ENCODE results near the gene NEK10.
"Not testable (repeated sequence)": the region's sequence is repeated elsewhere in the genome, so short reads cannot be mapped to it uniquely, and the experiment has no call there.

NEK10 gene, protein sequence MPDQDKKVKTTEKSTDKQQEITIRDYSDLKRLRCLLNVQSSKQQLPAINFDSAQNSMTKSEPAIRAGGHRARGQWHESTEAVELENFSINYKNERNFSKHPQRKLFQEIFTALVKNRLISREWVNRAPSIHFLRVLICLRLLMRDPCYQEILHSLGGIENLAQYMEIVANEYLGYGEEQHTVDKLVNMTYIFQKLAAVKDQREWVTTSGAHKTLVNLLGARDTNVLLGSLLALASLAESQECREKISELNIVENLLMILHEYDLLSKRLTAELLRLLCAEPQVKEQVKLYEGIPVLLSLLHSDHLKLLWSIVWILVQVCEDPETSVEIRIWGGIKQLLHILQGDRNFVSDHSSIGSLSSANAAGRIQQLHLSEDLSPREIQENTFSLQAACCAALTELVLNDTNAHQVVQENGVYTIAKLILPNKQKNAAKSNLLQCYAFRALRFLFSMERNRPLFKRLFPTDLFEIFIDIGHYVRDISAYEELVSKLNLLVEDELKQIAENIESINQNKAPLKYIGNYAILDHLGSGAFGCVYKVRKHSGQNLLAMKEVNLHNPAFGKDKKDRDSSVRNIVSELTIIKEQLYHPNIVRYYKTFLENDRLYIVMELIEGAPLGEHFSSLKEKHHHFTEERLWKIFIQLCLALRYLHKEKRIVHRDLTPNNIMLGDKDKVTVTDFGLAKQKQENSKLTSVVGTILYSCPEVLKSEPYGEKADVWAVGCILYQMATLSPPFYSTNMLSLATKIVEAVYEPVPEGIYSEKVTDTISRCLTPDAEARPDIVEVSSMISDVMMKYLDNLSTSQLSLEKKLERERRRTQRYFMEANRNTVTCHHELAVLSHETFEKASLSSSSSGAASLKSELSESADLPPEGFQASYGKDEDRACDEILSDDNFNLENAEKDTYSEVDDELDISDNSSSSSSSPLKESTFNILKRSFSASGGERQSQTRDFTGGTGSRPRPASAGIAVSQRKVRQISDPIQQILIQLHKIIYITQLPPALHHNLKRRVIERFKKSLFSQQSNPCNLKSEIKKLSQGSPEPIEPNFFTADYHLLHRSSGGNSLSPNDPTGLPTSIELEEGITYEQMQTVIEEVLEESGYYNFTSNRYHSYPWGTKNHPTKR

DNA sequence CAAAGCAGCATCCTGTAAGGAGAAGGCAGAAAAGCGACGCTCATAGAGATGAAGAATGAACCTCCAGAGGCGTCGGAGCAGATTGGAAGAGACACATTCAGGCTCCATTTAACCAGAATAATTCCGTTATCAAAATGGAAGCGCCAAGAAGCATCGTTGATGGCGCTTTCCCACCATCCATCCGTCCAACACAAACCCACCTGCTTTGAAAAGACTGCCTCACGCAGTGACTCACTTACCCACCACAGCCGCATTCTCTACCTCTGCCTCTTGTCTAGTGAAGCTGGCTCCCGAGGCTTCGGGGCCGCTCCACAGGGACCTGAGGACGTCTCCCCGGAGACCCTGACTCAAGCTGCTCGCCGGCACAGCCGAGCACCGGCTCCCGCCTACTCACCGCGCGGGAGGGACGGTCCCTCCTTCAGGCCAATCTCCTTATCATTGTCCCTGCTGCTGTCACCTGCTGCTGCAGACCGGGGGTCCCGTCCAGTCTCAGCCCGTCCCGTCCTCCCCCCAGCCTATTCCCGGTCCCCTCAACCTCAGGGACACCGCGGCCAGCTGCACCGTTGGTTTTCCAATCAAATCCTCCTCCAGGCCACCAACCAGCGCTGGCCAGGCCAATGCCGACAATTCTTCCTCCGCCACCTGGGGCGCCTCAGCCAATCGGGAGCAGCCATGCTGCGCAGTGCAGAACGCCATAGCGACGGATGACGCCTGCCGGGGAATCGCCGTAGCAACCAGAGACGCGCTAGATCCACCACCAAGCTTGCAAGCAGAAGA lies at the start of gene NEK10:
Gene NEK10 (minus strand): TSS at position 553 of the 777 bp plus-strand sequence. CDS start 16,501 bp downstream, outside the sequence.
- DNase-seq (ENCODE audit: low read depth, low spot score) = peak; percentile 83

DNA sequence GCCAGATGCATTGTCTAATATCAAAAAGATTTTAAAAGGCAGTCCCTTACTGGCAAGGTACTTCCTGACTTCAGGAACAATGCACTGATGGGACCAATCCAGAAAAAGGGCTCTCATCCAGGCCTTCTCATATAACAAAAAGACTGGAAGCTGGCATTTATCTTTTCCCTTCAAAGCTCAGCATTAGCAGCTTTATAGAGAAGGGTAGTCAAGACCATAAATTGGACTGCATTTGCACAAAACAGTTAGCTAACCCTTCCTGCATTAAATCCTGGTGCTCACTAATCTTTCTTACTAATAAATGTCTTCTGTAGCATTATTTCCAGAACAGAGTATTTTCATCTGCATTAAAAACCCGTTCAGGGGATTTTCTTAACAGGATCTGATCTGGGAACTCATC lies 46.0 kb upstream of the NEK10 start:
- DNase-seq (ENCODE audit: low read depth, low spot score) = no peak

DNA sequence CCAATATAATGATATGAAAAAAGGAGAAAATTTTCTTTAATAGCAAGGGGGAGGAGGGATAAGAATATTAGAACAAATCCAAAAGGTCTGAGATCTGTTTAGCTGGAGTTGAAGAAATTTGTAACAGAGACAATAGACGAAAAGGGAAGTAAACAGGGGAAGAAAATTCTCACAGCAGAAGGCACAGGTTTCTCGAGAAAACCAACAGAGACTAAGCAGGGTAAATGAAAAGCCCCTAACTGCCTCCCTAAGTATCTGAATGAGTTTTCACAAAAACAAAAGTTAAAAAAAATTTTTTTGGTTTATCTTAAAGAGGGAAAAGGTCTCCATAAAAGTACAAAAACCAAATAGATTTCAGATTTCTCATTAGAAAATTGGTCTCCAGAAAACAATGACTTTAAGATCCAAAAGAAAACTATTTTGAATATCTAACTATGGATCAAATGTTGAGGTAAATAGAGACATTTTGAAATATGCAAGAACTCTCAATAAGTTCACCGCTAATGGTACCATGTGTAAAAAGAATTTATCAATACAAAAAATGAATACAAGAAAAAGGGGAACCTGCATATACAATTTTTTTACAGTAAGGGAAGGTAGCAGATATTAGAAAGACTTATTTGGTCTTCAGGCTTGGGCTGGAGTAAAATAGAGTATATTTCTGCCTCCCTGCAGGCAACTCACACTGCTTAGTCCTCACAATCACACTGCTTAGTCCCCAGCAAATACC lies 23.9 kb upstream of the NEK10 start:
- DNase-seq (ENCODE audit: low read depth, low spot score) = no peak

DNA sequence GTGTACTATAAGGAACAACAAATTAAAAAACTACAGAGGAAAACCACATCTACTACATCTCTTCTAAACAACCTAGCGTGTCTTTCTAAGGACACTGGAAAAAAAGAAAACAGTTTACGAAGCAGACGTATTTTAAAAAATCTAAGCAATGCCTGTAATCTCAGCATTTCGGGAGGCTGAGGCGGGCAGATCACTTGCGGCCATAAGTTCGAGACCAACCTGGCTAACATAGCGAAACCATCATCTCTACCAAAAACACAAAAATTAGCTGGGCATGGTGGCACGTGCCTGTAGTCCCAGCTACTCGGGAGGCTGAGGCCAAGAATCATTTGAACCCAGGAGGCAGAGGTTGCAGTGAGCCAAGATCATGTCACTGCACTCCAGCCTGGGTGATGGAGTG lies 23.2 kb upstream of the NEK10 start:
- not testable (repeated sequence) for DNase-seq (ENCODE audit: low read depth, low spot score)

DNA sequence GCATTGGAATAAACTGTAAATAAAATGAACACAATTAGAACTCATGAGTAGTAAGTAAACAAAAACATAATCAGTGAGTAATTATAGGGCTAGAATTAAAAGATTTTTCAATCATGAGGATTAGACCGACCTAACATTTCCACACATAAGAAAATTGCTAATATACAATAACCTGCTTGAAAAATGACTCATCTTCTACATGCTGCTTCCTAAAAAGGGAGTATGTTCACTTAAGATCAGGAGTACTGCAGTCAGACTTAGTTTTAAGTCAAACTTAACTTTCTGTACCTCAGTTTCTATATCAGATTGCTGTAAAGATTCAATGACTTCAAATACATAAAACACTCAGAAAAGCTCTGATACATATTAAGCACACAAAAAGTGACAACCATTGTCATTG lies 22.6 kb upstream of the NEK10 start:
- no peak for DNase-seq (ENCODE audit: low read depth, low spot score)

DNA sequence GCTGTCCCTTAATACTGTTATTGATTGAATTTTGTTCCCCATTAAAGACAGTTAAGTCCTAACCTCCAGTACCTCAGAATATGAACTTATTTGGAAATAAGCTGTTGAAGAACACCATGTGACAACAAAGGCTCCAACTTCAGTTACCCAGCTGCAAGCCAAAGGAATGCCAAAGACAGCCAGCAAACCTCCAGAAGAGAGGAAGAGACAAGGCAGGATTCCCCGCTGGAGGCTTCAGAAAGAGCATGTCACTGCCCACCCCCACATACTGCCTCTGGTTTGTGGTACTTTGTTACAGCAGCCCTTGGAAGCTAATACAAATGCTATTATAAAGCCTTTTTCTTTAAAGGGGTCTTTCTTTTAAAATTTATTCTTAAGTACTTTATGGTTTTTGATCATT lies 18.4 kb upstream of the NEK10 start:
- DNase-seq (ENCODE audit: low read depth, low spot score) = no peak

DNA sequence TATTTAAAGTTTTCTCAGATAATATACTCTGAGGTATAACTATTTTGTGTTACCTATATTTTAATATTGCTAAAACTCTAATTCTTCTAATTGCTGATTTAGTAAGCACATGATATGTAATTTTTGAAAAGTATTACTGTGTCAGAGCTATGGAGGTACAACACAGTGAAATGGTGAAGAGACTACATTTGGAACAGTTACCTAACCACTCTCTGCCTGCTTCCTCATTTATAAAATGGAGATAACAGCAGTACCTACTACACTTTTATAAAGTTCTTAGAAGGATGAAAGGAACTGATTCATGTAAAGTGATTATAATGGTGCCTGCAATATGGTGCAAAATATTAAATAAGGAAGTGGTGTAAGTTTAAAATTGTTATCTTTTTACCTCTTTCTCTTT lies 16.3 kb upstream of the NEK10 start:
- no peak for DNase-seq (ENCODE audit: low read depth, low spot score)

DNA sequence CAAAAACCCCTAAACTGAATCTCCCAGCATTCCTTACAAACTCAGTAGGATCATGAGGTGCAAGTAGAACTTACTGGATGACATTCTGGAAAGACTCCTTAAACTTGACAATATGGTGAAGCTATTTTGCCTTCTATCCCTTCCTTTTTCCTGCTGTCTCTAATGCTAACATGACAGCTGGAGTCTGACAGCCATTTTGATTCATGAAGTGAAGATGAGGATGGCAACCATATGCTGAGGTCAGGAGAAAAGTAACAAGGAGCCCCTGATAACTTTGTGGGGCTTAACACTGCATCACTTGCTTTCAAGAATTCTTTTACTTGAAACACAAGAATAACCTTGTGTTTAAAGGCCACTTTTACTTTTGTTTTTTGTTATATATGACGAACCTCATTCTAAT lies 15.0 kb upstream of the NEK10 start:
- DNase-seq (ENCODE audit: low read depth, low spot score) = no peak

DNA sequence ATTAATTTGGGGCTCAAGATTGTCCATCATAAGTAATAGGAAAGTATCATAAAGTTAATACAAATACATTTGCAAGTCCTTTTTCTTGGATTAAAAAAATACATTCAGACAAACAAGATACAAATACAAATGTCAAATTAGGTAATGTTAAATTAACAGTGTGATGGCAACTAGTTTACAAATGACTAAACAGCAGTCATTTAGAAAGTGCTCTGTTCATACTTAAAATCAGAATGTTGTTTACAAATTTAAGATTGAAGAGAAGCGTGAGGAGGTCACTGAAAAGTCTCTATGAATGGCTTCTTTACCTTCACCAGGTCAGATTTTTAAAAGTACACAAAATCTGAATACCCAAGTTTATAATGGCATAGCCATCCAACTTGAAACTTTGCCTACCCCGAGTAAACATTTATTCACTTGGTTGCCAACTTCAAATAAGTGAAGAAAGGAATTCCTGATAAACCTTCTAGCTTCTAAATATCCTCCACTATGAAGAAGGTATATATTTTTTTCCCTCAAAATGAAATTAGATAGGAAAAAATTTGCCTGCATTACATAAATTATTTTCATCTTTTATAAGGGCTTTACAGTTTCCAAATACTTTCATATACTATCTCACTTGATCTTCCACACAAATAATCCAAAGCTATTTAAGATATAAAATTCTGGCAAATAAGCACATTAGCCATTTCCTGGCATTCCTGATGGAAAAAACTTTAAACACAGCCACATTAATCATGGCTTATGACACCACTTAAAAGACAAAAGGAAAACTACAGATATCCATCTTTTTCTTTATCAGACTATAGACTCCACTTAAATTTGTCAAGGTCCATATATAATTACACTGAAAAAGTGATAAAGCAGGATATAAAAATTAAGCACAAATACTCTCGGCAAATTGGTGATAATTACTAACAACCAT lies 11.5 kb upstream of the NEK10 start:
- no peak for DNase-seq (ENCODE audit: low read depth, low spot score)

DNA sequence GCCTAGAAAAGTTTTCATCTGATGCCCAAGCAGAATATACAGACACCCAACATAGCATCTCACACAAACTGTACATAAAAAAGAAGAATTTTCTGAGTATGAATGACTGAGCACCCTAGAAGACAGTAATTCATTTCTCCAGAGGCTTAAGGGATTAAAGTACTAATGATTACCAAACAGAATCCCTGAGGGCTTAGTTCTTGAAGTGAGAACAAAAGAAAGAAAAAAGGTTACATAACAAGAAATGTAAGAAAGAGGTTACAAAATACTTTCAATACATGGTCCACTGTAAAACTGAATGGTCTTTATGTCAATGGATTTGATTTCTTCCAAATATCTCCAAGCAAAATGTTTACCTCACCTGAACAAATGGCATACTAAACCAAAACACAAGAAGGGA lies 9.1 kb upstream of the NEK10 start:
- no peak for DNase-seq (ENCODE audit: low read depth, low spot score)

DNA sequence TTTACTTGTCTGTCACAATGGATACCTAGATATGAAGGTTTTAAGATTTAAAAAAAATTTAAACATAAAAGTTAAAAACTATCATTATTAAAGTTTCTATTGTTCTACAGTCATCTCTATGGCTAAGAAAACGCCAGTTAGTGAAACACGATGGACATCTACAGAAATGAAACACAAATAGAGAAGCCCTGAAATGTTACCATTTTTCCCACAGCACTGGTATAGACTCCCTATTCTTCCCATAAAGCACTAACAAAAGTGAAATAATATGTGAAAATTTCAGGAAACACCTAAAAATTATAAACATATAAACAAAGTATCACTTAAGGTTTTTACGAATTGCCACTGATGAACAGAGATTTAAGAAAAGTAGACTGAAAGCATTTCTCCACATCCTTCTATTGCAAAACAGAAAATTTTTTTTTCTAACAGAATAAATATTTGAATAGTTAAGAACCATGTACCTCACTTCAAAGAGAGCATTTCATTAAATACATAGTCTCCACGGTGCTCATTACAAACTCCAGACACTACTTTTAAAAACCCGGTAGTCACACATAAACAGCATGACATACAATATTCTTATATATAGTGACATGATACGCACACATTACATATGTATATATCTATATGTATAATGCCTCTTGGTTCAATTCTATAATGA lies 7.1 kb upstream of the NEK10 start:
- no peak for DNase-seq (ENCODE audit: low read depth, low spot score)

DNA sequence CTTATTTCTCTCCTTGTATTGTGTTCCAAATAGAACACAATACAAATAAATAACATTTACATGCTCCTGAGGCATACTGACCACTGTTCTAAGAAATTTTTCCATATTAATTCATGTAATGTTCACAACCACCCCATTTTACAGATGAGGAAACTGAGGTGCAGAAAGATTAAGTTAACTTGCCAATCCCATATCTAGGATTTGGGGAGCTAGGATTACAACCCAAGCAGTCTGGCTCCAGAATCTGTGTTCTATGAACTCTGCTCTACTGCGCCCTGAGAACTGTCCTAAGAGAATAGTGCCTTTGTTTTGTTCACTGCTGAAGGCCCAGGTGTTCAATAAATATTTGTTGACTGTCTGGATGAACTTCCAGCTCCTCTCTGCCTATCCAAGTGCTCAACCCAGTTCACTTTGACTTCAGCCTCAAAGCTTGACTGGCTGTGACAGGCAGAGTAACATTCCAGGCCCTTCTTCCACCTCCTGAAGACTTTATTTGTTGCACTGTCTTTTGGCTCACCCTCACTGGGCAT lies 3.1 kb downstream of the NEK10 start:
- DNase-seq (ENCODE audit: low read depth, low spot score) = no peak

DNA sequence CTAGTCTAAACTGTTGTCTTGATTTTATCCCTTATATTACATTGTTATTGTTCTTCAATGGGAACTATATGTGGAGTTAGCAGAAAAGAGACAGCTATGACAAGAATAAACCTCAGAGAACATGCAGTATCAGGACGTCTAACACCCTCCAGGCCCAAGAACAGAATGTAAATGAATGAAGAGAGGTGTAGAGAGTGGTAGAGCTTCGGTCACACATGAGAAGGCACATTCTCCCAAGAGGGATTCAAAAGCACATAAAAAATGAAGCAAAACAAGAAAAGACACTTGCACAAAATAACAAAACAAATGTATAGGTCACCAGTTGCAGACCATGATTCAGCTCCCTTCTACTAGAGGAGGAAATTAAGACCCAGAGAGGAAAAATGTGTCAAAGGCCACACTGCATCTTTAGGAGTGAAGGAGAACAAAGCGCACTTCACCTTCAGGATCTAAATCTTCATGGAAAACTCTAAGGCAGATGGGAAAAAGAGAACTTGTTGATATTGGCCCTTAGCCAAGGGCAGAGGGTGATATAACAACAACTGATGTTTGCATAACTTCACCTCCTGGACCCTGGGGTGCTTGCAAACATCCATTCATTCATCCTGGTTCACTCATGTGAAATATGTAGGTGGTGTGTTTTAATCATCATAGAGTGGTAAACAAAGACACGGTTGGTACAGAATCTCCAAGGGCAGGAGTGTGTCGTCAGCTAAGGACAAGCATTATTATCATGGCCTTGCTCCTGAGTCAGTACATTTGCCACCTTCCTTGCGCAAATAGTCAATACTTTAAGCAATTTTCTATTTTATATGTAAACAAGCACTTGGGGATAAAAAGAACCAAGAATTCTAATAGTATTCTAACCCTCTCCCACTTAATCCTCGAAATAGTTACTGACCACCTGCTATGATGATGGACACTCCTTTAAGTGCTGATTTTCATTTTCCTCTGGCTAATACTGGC lies 8.8 kb downstream of the NEK10 start:
- DNase-seq (ENCODE audit: low read depth, low spot score) = peak; percentile 63

DNA sequence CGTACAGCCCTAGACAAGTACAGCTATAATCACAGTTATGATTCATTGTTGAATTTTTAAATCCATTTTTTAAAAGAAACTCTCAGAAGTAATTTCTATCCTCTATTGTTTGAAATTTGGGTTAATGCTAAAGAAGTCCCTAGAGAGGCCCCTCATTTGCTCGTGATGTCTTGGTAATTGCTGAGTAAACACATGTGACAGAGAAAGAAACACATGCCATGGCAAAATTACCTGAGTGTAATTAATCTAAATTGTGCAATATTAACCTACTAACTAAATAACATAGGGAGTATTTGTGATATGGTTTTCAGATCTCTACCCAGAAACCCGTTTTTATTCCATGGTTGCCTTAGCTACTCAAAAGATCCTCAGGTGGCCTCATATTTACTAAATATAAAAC lies 10.8 kb downstream of the NEK10 start:
- no peak for DNase-seq (ENCODE audit: low read depth, low spot score)

DNA sequence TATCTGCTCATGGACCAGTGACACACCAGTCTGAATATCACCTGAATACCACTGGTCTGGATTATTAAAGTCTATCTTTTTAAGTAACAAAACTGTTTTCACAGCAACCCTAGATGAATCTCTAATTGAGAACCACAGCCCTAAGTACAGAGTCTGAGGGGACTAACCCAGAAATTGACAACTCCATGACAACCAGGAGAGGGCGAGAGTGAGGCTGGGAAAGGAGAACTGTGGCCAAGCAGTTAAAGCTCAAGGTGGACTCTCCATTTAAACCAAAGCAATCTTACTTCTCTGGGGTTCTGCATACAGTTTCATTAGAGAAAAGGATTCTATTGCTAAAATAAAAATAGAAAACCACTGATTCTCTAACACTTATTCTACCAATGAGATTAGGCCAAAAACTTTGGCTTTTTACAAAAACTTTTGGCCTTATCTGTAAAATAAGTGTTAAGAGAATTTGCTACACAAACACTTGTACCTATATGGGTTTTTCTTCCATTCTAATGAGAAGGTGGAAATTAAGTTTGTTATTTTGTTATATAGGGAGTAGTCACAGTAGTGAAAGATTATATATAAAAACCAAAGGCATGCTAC lies 11.4 kb downstream of the NEK10 start:
- no peak for DNase-seq (ENCODE audit: low read depth, low spot score)

DNA sequence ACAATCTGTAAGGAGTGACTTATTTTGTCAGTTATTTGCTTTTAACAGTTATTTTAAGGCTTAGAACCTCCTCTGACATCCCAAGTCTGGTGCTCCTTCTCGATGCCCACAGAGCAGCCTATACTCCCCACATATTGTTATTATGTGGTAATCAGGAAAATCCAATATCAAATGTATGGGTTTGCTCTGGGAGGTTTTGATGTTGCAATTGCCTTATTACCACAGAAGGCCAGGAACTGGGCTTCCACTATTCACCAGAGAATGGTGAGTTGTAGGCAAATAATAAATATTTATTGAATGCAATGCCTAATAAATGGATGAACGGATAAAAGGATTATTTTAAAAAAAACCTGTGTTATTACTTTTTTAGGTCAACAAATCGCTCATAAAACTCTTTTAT lies 12.2 kb downstream of the NEK10 start:
- no peak for DNase-seq (ENCODE audit: low read depth, low spot score)

DNA sequence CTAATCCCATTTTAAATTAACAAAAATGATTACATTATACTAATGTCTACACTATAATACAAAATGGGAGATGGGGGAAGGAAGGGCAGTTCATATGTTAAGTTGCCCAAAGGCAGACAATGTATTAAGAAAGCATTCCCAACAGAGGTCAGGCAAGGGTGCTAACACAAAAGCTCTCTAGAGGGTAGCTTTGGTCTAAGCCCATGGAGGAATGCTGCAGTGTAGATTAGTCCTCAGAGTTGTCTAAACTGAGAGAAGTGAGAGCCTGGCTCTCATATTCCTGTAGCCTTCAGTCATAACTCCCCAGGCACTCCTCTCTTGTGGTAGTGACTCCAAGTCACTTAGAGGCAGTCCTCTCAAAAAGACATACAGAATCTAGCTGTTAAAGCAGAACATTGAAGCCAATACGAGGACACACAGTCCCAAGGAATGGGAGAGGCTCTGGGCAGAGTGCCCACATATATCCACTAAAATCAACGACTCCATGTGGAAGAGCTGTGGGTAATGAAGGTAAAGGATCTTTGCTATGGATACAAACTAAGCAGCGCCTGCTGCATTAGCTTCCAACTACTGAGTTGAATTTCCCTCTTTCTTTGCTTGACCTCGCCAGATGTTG lies 14.5 kb downstream of the NEK10 start:
- no peak for DNase-seq (ENCODE audit: low read depth, low spot score)

Data from brain pericyte (primary cell).